ENCODE data around the gene PSMG2.

Gene PSMG2

GRCh38 chr18:12694032-12694431 lies 8.8 kb upstream of the PSMG2 start:
- H2AFZ ChIP-seq (ENCODE audit: low read depth, low read length): no peak overlapping the region
- no peaks in the 10 kb centered on the region for H3K4me1 ChIP-seq (ENCODE audit: insufficient read depth, low read length)
- H3K27ac ChIP-seq (ENCODE audit: low read length): no peak overlapping the region
- ATAC-seq (ENCODE audit: insufficient read depth, low read depth): no peak
- H3K9me3 ChIP-seq (ENCODE audit: insufficient read depth, low read length, severe bottlenecking): no peaks in the 10 kb centered on the region
- H3K4me2 ChIP-seq (ENCODE audit: insufficient read depth, low read length): no peak overlapping the region
- H3K4me3 ChIP-seq (ENCODE audit: low read depth in 1 of 2, low read length in 2 of 2): no peak overlapping the region
- no peaks in the 10 kb centered on the region for H3K27me3 ChIP-seq (ENCODE audit: insufficient read depth, low read length, poor library complexity)
- peaks cover 57% of the 10 kb centered on the region for H3K36me3 ChIP-seq (ENCODE audit: insufficient read depth, low read length)
- H3K9ac ChIP-seq (ENCODE audit: low read depth, low read length): no peak overlapping the region
- peaks cover 18% of the 10 kb centered on the region for H3K79me2 ChIP-seq (ENCODE audit: insufficient read depth, low read length)
- H4K20me1 ChIP-seq (ENCODE audit: insufficient read depth, low read length): no peaks in the 10 kb centered on the region
- no peak for TF ChIP-seq EZH2 (IDR thresholded peaks at IDR 0.05; ENCODE audit: borderline replicate concordance, low read depth, low read length, severe bottlenecking)
- no peak for TF ChIP-seq CTCF (IDR thresholded peaks at IDR 0.05; ENCODE audit: borderline replicate concordance, extremely low read depth, low read length, poor library complexity, severe bottlenecking)
- DNase-seq: no peak

GRCh38 chr18:12699747-12700146 lies 3.1 kb upstream of the PSMG2 start:
- Histone ChIP-seq H3K9ac (ENCODE audit: low read depth, low read length) (0 out of 2 replicates have a peak overlapping the region, but pooled peaks have one; percentile 7), H3K4me3 (ENCODE audit: low read depth in 1 of 2, low read length in 2 of 2) (no peak overlapping the region), H2AFZ (ENCODE audit: low read depth, low read length) (no peak overlapping the region), H3K79me2 (ENCODE audit: insufficient read depth, low read length) (peaks cover 76% of the 10 kb centered on the region), H3K36me3 (ENCODE audit: insufficient read depth, low read length) (peaks cover 54% of the 10 kb centered on the region), H3K4me2 (ENCODE audit: insufficient read depth, low read length) (peak overlapping the region; percentile 90; the same call in 1 of the 2 replicates), H3K27ac (ENCODE audit: low read length) (no peak overlapping the region), H3K9me3 (ENCODE audit: insufficient read depth, low read length, severe bottlenecking) (no peaks in the 10 kb centered on the region), H3K27me3 (ENCODE audit: insufficient read depth, low read length, poor library complexity) (no peaks in the 10 kb centered on the region), H3K4me1 (ENCODE audit: insufficient read depth, low read length) (peaks cover 32% of the 10 kb centered on the region), H4K20me1 (ENCODE audit: insufficient read depth, low read length) (peaks cover 12% of the 10 kb centered on the region; the same call in 1 of the 2 replicates)
- no peak for DNase-seq
- TF ChIP-seq EZH2 (IDR thresholded peaks at IDR 0.05; ENCODE audit: borderline replicate concordance, low read depth, low read length, severe bottlenecking): no peak
- TF ChIP-seq CTCF (IDR thresholded peaks at IDR 0.05; ENCODE audit: borderline replicate concordance, extremely low read depth, low read length, poor library complexity, severe bottlenecking): no peak
- no peak for ATAC-seq (ENCODE audit: insufficient read depth, low read depth)

- H3K4me1 ChIP-seq (ENCODE audit: insufficient read depth, low read length): peaks cover 44% of the 10 kb centered on the region
Observed at GRCh38 chr18:12701161-12701560, 1.7 kb upstream of the PSMG2 start.

More at GRCh38 chr18:12701161-12701560, 1.7 kb upstream of the PSMG2 start:
- Histone ChIP-seq H3K4me2 (ENCODE audit: insufficient read depth, low read length) (peak overlapping the region; percentile 90), H3K9me3 (ENCODE audit: insufficient read depth, low read length, severe bottlenecking) (no peaks in the 10 kb centered on the region), H3K27ac (ENCODE audit: low read length) (peak overlapping the region; percentile 97), H3K27me3 (ENCODE audit: insufficient read depth, low read length, poor library complexity) (no peaks in the 10 kb centered on the region), H3K36me3 (ENCODE audit: insufficient read depth, low read length) (peaks cover 56% of the 10 kb centered on the region), H3K4me3 (ENCODE audit: low read depth in 1 of 2, low read length in 2 of 2) (peak overlapping the region; percentile 44 to 73; a peak in 3 of 4 replicates), H3K79me2 (ENCODE audit: insufficient read depth, low read length) (peaks cover 87% of the 10 kb centered on the region), H3K9ac (ENCODE audit: low read depth, low read length) (peak overlapping the region; percentile 93), H4K20me1 (ENCODE audit: insufficient read depth, low read length) (peaks cover 23% of the 10 kb centered on the region; the same call in 1 of the 2 replicates), H2AFZ (ENCODE audit: low read depth, low read length) (no peak overlapping the region)
- DNase-seq (no peak), ATAC-seq (ENCODE audit: insufficient read depth, low read depth) (no peak)
- TF ChIP-seq CTCF (IDR thresholded peaks at IDR 0.05; ENCODE audit: borderline replicate concordance, extremely low read depth, low read length, poor library complexity, severe bottlenecking) (no peak), EZH2 (IDR thresholded peaks at IDR 0.05; ENCODE audit: borderline replicate concordance, low read depth, low read length, severe bottlenecking) (no peak)

Data from DND-41 (cell line).